C4-2B (cell line): Measurements from ENCODE around the gene GRIP1.

Experiments
- CTCF ChIP-seq: fragments of 450-650 bp; conservative IDR thresholded peaks from 2 replicates; pipeline ENCODE4 v1.5.1; 2017; ENCODE audit warnings: mild to moderate bottlenecking
- ZFX ChIP-seq: fragments of 450-650 bp; IDR thresholded peaks from 2 replicates; pipeline ENCODE4 v1.6.1; 2017

- TF ChIP-seq CTCF (no peak), ZFX (no peak)
Measured at GRCh38 chr12:66417217-66417616, 261.7 kb downstream of the GRIP1 start.
